RKO (cell line): ENCODE data around the gene TTC39A.

Experiments
- DNase-seq: peaks from one replicate; pipeline ENCODE4 v3.0.0-alpha.2; 2016; ENCODE audit warnings: low spot score

Gene TTC39A

DNA sequence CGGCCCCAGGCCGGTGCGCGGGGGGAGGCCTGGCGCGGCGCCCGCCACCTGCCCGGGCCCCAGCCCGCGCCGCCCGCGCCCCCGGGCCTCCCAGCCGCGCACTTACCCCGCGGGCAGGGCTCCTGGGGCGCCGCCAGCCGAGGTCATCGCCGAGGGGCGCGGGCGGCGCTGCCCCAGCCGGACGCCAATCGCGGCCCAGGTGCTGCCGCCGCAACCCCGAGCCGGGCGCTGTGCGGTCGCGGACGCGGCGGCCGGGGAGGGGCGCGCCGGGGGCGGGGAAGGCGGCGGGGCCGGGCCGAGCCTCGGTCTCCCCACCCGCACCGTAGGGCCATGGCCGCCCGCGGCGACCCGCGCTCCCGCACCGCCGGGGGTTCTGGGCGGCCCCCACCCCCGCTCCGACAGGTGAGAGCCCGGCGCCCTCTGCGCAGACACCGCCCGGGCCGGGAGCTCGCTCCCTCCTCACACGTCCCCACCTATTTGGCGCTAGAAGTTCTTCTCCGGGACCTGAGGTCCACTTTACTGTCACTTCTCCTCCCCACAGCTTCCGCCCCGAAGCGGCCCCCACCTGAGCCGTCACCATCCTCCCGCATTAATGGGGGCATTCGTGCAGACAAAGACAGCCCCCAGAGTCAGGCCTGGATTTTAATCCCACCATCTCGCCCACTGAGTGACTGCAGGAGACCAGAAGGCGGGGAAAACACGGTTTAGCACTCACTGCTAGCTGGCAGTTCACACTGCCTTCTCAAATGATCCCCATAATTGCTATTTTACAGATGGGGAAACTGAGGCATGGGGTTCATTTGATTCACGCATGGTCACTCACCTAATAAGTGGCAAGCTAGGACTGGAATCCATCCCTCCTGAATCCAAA lies at the start of gene TTC39A:
Gene TTC39A (minus strand): TSS at position 232 of the 871 bp plus-strand sequence. CDS start 85 bp downstream, at position 147.
- no peak for DNase-seq

GRCh38 chr1:51378871-51379270 lies 48.5 kb upstream of the TTC39A start:
- DNase-seq, result no peak

- DNase-seq, result no peak
Observed at GRCh38 chr1:51373898-51374297, 43.5 kb upstream of the TTC39A start.

DNA sequence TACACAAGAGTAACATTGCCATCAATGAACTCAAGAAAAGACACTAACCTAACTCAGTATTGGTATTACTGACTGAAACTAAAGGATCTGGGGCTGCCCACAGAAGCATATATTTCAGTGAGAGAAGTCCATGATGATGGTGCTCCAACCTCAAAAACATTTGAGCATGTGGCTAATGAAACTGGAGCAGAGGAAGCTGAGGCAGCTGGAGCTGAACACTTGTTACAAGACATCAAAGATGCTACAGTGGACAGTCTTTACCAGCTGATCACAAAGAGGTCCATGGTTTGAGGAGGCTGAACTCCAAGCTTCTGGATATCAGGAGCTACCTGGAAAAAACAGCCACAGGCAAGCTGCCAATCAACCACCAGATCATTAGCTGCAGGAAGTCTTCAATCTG lies 42.2 kb upstream of the TTC39A start:
- DNase-seq, result no peak

DNA sequence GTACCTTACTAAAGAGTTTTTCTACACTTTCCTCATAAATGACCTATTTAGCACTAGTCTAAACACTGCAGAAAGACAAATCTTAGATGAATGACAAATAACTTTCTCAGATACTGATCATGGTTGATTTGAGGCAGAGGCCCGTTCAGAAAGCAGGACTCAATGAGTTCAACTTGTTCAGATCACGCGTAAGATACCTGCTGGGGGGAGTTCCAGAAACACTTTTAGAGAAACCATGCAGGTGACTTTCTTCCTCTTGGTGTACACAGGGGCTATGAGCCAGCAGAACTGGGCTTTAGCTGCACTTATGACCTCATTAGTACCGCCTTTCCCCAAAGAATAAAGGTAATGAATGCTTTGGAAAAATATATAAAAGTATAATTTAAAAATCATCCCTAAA lies 38.8 kb upstream of the TTC39A start:
- no peak for DNase-seq

GRCh38 chr1:51365774-51366173 lies 35.4 kb upstream of the TTC39A start:
- no peak for DNase-seq

- DNase-seq, result no peak
Observed at GRCh38 chr1:51359879-51360278, 29.5 kb upstream of the TTC39A start.

DNA sequence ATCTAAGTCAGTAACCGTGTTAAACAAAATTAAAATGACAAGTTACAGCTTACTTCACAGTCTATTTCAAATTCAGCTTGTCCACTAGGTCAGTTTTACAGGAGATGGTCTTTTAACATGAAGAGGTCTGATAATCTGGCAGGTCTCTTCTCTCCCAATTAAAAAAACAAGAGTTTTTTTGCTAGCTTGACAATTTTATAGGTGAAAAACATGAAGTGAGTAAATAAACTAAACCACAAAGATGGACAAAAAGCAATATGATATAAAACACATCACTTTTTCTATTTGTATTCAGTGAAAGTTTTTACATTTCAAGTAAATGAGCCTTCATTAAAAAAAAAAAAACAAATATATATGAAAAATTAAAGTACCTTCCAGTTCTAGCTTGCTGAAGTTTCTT lies 25.0 kb upstream of the TTC39A start:
- no peak for DNase-seq

- no peak for DNase-seq
Observed at GRCh38 chr1:51354416-51354815, 24.1 kb upstream of the TTC39A start.

GRCh38 chr1:51351907-51352306 lies 21.5 kb upstream of the TTC39A start:
- DNase-seq, result no peak

GRCh38 chr1:51349862-51350261 lies 19.5 kb upstream of the TTC39A start:
- no peak for DNase-seq

DNA sequence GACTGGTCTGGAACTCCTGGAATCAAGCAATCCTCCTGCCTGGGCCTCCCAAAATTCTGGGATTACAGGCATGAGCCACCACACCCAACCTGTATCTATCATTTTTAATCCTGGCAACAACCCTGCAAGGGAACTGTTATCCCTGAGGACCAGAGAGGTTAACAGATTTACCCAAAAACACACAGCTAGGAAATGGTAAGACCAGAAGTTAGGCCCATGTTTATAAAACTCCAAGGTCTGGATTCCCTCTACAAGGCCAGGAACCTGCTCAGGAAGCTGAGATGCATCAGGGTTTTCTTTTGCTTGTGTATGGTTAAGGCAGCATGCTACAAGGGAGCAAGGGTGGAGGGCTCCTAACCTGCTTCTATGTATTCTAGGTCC lies 17.8 kb upstream of the TTC39A start:
- DNase-seq, result no peak

- DNase-seq, result no peak
Observed at GRCh38 chr1:51347398-51348146, 17.2 kb upstream of the TTC39A start.

DNA sequence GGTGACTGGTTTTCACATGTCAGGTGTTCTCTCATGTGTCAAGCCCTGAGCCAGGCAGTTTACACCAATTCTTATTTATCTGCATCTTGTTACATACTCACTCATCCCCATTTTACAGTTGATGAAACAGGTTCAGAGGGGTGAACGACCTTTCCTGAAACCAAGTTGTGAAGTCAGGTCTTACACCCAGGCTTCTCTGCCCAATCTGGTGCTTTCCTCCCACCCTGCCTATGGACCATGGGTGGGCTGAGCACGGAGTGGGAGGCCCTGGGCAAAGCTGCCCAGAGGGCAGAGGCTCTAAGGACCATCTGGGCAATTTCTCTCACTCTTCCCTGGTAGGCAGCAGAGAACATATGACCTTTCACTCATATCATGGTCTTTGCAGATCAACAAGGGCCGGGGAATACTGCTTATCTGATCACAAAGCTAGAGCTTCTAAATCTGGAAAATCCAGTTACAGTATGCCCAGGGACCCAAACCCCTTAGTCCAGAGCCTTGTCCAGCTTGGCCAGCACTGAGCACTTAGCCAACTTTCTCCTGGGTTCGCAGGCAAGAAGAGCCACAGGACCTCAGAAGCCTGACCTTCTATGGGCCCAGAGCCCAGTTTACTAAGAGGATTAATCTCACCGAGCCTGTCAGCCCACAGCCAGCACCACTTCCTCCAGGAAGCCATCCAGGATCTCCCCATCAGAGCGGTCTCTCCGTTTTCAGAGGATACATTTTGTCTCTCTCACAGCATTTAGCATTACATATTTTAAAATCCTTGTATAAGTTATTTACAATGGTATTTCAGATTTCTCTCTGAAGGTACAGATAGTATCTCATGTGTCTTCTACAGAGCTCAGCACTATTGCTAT lies 16.0 kb upstream of the TTC39A start:
- no peak for DNase-seq

DNA sequence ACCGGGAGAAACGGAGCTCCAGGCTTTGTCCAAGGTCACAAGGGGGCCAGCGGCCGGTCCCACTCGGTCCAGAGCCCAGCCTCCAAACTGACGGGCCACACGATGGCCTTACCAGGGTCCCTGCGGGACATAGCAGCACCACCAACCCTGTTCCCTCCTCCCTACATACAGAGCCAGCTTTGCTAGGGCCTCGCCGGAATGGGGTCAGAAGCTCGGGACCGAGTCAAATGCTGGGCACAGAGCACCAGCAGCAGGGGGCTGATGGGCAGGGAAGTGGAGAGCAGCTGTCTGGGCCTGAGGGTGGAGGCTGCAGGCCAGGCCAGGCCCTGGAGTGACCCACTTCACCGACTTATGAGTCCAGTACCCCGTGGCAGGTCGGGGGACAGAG lies 14.9 kb upstream of the TTC39A start:
- no peak for DNase-seq

DNA sequence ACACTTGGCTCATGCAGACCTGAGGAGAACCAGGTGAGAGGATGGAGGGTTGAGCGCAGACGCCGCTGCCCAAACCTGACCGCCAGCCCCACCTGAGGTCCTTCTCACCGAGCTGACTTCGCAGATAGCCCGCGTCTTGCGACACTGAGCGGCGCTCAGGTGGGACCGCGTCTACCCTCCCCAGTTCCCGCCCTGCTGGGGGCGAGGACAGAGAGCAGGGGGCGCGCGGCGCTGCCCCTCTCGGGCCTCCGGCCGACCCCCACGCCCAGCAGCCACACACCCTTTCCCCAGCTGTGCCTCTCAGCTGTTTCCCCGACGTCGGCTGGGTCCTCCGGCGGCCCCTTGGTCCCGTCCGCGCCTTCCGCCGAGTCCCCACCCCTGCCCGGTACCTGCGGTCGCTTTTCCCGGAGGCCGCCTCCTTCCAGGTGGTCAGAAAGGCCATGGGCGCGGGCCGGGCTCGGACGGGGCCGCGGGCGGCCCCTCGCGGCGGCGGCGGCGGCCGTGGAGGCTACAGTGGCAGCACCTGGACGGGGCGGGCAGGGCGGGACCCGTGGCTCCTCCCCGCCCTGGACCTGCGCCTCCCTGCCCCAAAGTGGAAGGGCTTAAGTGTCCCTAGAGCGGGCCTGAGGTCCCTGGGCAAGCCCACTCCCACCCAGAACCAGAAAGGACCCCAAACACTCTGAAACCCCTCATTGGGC lies 14.4 kb upstream of the TTC39A start:
- DNase-seq, result no peak

- no peak for DNase-seq
Observed at GRCh38 chr1:51344276-51344601, 13.9 kb upstream of the TTC39A start.

DNA sequence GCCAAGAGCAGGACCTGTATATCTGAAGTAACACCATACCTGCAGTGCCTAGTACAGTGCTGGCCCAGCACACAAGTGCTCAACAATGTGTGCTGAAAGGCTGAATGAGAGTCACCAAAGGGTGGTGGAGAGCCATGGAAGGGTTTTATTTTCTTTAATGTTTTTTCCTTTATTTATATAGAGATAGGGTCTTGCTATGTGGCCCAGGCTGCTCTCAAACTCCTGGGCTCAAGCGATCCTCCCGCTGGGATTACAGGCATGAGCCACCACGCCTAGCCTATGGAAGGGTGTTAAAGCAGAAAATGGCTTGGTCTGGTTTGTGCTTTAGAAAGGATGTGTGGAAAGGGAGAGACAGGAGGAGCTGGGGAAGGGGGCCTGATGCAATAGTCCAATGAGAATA lies 13.3 kb upstream of the TTC39A start:
- no peak for DNase-seq

DNA sequence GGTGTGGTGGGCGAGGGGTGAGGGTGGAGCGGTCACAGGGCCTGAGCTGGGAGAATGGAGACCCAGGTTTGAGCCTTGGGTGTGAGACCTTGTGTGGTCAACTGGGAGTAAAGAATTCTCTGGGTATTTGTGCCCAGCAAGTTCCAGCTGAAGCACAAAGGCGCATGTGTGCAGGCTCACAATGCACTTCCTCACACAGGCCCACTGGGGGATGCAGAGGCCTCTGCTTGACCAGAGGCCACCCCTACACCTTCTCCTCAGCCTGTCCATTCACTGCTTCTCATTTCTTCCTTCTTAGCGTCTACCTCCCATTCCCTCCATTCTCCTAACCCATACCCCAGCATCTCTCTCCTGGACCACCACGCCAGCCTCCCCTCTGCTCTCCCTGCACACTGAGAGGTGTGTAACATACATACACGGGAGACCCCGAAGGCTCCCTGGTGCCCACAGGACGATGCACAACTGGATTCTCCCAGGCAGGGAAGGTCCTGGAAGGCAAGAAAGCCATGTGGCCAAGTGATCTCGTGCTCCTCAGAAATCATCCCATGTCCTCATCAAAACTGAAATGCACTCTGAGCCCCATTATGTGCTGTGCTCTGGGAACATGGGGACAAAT lies 12.3 kb upstream of the TTC39A start:
- no peak for DNase-seq

- DNase-seq, result no peak
Observed at GRCh38 chr1:51341876-51342496, 11.6 kb upstream of the TTC39A start.

DNA sequence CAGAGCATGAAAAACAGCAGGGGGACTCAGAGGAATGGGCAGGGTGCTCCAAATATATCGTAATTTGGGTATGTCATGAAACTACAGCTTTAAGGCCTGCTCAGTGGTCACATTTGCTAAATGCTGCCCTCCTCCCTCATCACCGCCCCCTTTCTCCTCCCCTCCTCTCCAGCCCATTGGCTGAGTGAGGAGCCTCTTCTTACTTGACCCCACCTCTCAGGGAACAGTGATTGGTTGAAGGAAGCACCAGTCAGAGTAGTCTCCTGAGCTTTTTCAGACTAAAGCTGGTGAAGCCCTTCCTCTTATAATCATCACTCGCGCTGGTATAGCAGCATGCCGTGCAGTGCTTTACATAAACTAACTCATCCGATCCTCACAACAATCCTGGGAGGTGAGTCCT lies 10.0 kb upstream of the TTC39A start:
- no peak for DNase-seq
